NCI-H1436 treated with DMSO at 0.1 percent for 48 hours (cell line): ENCODE measurements around the gene ATXN2.
"Not testable (repeated sequence)": the region's sequence is repeated elsewhere in the genome, so short reads cannot be mapped to it uniquely, and the experiment has no call there.

ENCODE experiments used
- DNase-seq: peaks from one replicate; lab custom pipeline; 2025; lab: John Stamatoyannopoulos, UW

Gene ATXN2

DNA sequence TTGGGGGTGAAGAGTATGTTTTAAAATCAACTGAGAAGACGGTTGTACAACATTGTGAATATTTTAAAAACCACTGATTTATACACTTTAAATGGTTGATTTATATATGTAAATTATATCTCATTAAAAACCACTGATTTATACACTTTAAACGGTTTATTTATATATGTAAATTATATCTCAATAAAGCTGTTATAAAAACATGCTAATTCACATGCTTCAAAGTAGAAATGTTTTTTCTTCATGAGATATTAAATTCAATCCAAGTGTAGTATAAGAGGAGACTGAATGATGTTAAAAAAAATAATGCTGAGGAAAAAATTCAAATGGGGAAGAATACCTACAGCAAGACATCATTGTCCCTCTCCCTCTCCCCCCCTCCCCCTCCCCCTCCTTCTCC lies 92.9 kb downstream of the ATXN2 start:
- no peak for DNase-seq

DNA sequence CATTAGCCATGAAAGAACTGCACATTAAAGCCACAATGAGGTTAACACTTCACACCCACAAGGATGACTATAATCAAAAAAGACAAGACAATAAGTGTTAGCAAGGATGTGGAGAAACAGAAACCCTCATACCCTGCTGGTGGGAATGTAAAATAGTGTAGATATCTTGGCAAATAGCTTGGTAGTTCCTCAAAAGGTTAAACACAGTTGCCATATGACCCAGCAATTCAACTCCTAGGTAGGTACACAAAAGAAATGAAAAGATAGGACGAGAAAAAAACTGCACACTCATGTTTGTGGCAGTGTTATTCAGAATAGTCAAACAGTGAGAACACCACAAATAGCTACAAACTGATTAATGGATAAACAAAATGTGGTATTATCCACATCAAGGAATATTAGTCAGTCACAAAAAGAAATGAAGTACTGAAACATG lies 93.5 kb downstream of the ATXN2 start:
- DNase-seq: no peak

DNA sequence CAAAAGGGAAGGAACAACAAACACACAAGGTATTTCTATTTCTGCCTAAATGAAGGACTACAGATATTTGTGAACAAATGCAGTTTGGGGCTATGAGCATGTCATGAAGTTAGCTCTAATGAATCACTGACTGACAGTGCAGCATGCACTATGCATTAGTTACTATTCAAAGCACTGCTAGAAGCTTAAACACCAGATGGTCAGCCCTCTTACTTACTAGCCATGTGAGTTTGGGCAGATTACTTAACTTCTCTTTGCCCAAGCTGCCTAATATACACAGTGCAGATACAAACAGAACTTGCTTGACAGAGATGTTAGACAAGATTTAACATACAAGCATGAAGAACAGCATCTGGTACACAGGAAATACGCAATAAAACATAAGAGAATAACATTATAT lies 96.0 kb downstream of the ATXN2 start:
- no peak for DNase-seq

DNA sequence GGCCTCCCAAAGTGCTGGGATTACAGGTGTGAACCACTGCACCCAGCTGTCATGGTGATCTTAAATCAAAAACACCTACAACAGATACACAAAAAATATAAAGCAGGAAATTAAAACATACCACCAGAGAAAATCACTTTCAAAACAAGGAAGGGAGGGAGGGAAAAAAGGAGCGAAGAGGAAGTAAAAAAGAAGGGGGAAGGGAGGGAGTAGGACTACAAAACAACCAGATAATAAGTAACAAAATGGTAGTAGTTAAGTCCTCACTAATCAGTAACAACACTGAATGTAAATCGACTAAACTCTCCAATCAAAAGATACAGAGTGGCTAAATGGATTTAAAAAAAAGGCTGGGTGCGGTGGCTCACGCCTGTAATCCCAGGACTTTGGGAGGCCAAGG lies 104.4 kb downstream of the ATXN2 start:
- no peak for DNase-seq

DNA sequence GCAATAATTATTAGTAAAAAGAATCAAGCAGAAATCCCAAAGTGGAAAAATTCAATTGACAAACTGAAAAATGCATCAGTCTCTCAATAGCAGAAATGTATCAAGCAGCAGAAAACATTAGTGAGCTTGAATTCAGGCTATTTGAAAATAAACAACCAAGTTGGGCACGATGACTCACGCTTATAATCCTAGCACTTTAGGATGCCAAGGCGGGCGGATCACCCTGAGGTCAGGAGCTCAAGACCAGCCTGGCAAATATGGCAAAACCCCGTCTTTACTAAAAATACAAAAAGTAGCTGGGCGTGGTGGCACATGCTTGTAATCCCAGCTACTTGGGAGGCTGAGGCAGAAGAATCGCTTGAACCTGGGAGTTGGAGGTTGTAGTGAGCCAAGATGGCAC lies 106.1 kb downstream of the ATXN2 start:
- not testable (repeated sequence) for DNase-seq

DNA sequence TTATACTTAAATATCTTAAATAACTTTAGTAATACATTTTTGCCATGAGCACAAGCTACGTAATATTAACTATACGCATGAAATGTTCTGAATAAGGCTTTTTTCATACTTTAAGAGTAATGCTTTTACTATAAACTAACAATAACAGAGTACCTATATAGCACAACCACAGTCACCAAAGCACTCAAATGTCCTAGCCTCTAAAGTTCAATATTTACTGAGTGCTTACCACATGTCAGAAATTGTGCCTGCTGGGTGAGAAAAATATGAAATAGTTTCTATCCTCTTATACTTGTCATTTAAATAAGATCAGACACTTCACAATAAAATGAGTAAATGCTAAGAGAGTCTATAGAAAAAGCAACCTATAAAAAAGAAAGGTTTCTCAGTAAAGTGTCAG lies 110.3 kb downstream of the ATXN2 start:
- DNase-seq: no peak

DNA sequence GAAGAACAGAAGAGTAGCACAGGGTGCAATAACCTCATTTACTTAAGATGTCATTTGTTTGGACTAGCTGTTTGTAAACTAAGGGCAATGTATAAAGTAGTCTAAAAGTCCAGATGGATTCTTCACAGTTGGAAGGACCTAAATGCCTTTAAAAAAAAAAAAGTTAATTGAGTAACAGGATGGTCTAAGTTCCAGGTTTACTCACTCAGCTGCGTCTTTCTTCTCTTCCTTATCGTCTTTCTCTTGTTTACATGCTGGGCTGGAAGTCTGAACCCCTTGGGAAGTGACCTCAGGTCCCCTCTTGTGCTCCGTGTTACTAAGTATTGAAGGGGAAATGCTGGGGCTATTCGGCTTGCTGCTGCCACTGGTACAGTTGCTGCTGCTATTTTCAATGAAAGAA lies 110.8 kb downstream of the ATXN2 start:
- no peak for DNase-seq

DNA sequence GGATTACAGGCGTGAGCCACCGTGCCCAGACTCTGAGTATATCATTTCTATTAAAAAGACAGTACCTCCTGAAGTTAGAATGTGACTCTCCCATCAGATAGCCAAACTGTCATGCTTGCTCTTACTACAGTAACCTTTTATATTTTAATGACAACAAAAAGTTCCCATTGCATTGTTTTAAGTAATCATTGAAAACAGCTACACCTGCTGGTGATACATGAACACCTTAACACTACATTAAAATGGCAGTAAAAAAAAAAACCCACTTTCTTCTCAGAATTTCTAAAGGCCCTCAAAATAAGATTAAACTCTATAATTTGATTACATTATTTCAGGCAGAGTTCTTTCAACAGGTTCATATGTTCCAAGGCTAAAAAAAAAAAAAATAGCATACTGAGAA lies 116.7 kb downstream of the ATXN2 start:
- no peak for DNase-seq

DNA sequence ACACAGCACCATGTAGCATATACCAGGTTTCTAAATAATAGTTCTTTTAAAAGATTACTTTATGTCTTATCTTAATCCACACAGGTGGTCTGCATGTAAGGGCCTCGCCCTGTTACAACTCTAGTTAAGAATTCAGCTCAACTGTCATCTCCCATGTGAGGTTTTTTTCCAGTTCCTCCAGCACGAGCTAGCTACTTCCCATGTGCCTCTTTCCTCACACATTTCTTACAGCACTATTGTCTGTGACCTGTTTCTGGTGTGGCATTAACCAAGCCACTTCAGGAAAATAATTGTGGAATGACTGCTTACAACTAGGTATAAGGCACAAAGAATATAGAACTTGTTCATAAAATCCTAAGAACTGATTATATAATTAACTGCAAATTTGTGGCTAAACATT lies 127.9 kb downstream of the ATXN2 start:
- no peak for DNase-seq

DNA sequence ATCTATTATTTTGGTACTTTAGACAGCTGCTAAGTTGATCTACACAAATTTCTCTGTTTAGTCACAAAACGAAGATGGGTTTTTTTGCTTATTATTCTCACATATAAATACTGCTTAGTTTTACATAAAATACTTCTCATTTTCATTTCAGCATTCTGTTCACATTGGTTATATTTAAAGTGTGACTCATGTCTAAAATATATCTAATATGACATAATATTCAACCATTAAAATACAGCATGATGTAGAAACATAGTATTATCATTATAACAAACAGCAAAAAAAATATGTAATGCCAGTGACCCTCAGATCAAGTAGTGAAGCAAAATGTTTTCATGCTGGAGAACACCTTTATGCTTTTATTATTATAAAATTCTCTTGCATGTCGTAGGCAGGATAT lies 129.7 kb downstream of the ATXN2 start:
- DNase-seq: no peak

DNA sequence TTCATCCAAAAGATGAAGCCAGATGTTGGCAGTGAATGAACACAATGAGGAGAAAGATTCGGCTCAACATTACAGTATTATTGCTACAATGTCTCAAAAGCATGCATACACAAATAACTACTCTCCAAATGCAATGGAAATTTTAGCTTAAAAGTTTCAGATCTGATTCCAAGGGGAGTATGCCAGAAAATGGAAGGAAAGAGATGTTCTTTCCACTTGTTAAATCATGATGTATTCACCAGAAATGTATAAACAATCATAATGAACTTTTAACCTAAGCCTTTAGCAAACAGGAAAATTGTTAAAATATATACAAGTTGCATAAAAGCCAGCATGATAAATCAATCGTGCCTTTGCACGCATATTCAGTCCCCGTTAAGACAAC lies 131.3 kb downstream of the ATXN2 start:
- DNase-seq: no peak

DNA sequence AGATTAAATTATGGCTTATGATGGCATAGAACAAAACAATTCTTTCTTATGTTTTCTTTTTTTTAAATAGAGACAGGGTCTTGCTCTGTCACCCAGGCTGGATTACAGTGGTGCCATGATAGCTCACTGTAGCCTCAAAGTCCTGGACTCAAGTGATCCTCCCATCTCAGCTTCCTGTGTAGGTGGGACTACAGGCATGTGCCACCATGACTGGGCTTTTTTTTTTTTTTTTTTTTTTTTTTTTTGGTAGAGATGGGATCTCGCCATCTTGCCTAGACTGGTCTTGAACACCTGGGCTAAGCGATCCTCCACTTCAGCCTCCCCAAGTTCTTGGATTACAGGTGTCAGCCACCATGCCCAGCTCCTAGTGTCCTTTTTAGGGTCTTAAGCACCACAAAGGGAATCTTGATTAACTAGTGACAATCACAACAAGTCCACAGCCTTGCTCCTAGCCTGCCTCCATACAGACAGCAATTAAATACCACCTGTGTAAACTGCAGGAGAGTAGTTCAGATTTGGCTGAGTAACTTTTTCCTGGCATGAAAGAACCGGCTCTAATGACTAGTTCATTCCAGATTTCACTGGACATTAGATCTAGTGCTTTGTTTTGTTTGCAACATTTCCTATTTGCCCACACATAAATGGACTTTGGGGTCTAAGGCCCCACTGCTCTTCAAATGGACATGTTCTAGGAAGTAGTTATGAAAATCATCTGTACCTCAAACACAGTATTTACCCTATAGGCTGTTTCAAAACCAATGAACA lies 131.8 kb downstream of the ATXN2 start:
- no peak for DNase-seq

DNA sequence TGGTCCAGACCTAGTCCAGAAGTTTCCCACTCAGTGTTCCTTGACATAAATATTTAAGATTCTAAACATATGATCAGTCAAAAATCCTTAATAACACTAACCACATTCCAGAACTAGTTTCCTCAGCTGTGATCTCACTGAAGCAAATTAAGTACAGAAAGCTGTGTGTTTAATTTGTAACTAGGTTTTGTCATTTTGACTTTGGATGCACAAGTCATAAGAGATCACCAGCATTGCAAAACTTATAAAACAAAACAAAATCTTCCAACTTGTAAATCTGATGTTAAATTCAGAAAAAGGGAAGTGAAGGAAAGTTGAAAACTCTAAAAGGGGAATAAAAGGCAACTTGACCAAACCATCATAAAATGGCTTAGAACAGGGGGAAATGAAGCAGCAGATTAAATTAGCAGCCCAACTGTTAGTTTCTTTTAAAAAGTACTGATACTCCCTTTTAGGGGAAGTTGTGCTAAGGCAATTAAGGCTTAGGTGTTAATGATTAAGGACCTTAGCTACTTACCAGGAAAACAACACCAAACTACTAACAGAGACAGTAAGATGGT lies 136.8 kb downstream of the ATXN2 start:
- DNase-seq: no peak

DNA sequence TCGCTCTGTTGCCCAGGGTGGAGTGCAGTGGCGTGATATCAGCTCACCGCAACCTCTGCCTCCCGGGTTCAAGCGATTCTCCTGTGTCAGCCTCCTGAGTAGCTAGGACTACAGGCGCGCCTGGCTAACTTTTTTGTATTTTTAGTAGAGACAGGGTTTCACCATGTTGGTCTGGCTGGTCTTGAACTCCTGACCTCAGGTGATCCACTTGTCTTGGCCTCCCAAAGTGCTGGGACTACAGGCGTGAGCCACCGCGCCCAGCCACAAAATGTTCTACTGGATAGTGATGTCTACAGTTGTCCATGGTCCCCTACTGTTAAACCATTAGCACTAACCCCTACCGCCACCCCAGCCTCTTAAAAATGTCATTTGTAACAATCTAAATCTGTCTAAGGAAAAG lies 139.0 kb downstream of the ATXN2 start:
- not testable (repeated sequence) for DNase-seq

DNA sequence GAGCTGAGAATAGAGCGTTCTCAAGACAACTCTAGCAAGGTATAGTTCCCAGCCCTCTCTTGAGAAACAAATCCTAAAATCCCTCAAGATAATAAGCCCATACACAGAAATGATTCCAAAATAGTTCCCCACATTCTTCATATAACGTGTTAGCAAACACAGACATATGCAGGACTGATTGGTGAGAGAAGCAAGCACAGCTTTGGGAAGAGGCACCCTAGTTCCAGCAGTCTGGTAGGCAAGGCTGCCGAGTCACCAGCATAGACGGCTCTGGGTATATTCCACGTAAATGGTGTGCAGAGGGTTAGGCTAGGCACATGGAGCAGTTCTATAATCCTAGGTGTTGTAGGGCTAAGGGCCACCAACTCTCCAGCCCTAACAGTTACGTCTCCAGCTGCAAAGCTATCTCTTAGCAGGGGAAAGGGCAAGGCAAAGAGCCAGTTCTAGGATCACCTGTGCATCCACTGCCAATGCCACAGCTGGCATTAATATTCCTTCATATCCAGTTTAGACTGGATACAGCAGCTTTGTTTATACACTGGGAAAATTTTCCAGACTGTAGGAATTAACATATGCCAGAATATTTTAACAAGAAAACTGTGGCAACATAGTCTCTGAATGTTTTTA lies 140.5 kb downstream of the ATXN2 start:
- no peak for DNase-seq

DNA sequence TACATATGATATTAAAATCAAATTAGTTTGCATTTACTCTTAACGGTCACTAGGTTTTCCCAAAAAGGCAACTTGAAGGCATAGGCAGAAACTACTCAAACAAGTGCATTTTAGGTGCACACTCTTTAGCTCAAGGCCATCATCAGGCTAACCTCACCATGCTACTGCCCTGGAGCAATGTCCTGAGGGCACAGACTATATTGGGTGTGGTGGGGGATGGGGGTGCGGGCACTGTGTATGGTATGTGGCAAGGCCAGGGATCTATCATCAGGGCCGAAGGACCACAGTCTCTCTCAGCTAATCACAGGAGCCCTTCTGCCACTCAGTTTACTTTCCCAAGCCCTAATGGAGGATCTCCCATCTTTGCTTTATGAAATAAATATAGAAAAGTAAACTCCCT lies 141.5 kb downstream of the ATXN2 start:
- no peak for DNase-seq

DNA sequence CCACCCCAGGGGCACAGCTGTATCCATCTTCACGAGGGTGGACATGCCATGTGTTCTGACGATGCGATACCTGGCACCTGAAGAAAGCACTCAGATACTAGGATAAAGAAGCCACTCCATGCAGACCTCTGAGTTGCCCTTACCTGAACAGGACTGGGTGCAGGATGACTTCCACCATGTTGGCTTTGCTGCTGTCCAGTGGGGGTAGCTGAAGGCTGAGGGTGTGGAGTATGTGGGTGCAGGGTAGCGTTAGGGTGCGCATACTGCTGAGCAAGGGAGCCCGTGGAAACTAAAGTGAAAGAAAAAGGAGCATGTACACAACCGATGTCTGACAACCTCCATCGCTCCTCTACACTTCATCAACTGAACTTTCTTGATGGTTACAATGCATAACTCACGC lies 142.0 kb downstream of the ATXN2 start:
- DNase-seq: no peak

DNA sequence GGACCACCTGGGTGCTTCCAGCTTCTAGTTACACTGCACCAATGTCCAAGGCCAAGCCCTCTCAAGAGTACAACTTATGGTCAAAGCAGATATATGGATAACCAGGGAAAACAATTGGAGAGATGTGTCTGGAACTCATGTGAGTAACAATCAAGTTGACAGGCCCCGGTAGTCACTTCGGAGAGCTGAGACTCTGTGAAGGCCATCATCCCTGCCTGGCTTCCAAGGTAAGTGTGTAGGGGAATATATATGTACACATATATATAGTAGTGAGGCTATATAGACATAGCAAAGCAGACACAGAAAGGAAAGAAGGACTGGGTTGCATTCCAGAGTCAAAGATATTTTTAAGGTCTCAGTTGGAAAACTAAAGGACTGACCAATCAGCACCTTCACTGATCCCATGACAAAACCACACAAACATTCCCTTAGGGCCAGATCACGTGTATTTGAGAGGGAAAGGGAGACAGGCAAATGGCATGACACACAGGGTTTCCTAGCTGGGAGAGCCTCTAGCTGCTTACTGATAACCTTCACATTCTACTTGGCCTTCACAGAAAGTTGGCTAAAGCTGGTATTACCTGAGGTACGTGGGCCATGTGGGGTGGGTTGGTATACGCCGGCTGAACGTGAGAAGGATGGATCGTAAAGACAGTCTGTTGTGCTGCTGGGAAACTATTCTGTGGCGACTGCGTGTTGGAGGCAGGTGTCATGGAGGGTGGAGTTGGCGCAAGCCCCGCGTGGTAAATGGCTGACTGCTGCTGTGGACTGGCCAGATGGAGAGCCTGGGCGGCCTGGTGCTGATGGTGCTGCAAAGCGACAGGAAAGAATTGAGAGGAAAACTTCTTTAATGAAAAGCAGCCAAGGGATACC lies 143.4 kb downstream of the ATXN2 start:
- no peak for DNase-seq

DNA sequence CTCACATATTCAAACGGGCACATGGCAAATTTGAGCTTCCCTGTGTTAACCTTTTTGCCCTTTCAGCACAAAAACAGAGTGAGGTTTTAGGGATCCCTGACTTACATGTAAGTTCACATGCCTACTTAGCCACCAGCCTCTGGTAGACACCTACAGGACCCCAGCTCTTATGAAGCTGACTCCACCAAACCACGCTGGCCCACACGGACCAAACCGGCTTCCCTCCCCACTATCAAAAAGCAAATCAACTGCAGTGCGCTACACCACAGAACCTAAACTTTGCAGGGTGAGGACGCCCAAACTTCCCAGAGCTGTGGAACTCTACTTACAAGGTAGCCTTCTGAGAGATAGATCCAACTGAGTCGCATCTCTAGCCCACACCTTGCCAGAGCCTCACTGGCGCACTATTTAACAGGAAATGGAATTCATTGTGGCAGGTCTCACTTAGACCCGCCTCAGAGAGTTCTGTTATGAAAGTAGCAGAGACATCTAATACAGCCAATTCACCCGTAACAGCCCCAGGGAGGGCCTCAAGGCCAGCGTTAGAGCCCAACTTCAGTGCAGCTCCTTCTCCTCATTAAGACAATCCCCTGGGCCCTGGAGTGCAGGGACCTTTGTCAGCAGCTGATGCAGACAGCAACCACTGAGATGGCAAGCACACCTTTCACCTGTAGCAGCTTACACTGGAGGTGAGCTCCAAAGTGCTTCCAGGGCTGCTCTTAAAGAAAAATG lies 144.2 kb downstream of the ATXN2 start:
- DNase-seq: no peak

DNA sequence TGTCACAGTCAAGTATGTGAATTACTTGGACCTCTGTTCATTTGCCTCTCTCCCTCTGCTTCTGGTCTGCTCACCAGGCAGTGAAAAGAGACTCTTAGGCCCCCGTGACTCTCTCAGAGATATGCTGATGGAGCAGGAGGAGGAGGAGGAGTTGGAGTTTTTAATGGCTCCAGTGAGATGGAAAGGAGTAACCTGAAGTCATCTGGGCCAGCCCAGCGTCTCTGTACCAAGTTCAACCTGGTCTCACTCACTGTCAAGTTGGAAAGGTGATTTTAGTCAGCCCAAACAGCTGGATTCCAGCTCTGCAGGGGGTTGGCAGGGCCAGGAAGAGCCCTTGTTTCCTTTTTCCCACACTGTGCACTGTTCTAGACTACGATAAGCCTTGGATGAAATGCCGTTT lies 144.8 kb downstream of the ATXN2 start:
- no peak for DNase-seq

DNA sequence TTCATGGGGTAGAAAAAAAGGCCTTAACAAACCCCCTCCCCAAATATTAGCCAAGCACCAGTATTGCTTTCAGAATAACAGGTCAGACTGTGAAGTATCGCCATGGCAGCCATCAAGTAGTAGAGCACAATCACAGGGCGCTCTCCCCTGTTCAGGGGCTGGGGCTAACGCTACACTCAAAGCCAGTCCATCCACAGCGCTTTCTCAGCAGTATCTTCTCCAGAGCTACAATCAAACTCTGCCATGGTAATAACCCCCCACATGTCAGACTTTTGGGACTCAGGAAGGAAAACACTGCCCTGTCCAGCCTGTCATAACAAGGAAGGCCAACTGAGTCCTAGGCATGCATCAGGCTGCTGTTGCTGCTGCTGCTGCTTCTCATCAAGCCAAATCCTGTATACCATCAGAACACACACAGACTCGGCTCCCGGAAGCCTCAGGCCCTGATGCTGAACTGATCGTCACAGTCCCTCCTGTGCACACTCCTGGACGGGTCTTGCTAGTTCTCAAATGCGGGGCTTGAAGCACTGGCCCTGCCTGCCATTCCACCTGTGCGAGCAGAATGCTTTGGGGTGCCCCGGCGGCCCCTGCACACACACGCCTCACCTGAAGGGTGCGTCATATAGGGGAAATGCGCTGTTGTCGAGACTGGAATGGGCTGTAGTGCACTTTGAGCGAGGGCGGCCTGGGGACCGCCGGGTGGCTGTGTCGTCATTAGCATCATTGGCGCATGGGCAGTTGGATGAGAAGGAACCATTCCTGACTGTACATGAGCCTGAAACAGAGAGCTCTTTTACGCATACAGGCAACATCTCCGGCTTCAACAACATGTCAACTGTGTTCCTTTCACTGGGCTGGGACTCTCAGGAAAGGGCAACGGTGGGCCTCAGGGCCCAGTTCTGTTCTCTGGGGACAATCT lies 145.8 kb downstream of the ATXN2 start:
- DNase-seq: no peak
